K562 (cell line): ENCODE results near the gene PTP4A2. TPM values are rescaled to one million over a fixed set of nuclear protein-coding genes. Genes with fewer than 3 reads are reported as not detected.

ENCODE experiments used
- CBX2 ChIP-seq: fragments of 200-600 bp; sonication (generic); IDR thresholded peaks from one replicate; pipeline ENCODE4 v1.6.1; 2012; ENCODE audit warnings: mild to moderate bottlenecking, low read length, inconsistent platforms; ENCODE audit not compliant: insufficient read depth, poor library complexity, severe bottlenecking
- CCAR2 ChIP-seq: fragments of 200-400 bp; formaldehyde crosslinking; IDR thresholded peaks from 2 replicates; pipeline ENCODE4 v1.6.1; 2017; ENCODE audit warnings: mild to moderate bottlenecking, low read depth, low read length
- ETS1 ChIP-seq: conservative IDR thresholded peaks from 2 replicates; pipeline ENCODE4 v1.6.1; 2011; ENCODE audit warnings: low read depth, mild to moderate bottlenecking, low read length; ENCODE audit not compliant: control insufficient read depth
- ETS2 ChIP-seq: IDR thresholded peaks from 2 replicates; pipeline ENCODE4 v1.6.1; 2016; ENCODE audit warnings: borderline replicate concordance, missing genetic modification characterization, mild to moderate bottlenecking, moderate library complexity, missing compliant biosample characterization; ENCODE audit not compliant: poor library complexity, severe bottlenecking
- FOSL1 ChIP-seq: fragments of 200-800 bp; sonication (Bioruptor generic); conservative IDR thresholded peaks from 2 replicates; pipeline ENCODE4 v1.6.1; 2016; ENCODE audit warnings: missing genetic modification characterization, missing compliant biosample characterization
- FOXM1 ChIP-seq, 2 experiments: fragments of 450-650 bp in 1 of 2; sonication (generic) in 1 of 2; formaldehyde crosslinking in 1 of 2; IDR thresholded peaks; 2 replicates each; pipeline versions ENCODE4 v1.6.1 to v1.9.0; 2017 to 2022; ENCODE audit warnings: low read depth in 2 of 2, mild to moderate bottlenecking in 2 of 2, missing genetic modification reagents in 1 of 2, moderate library complexity in 1 of 2
- HMG20B ChIP-seq: fragments of 250-450 bp; sonication (Bioruptor Pico); IDR thresholded peaks from 2 replicates; pipeline ENCODE4 v1.5.0; 2021; ENCODE audit warnings: mild to moderate bottlenecking
- MED1 ChIP-seq: sonication (generic); formaldehyde crosslinking; IDR thresholded peaks from 2 replicates; pipeline ENCODE4 v1.8.1; 2023; ENCODE audit warnings: missing genetic modification reagents, borderline replicate concordance
- MIER1 ChIP-seq: fragments of 450-650 bp; IDR thresholded peaks from 2 replicates; pipeline ENCODE4 v1.6.1; 2016; ENCODE audit warnings: antibody characterized with exemption, mild to moderate bottlenecking, low read depth
- NEUROD1 ChIP-seq: fragments of 150-350 bp; IDR thresholded peaks from 2 replicates; pipeline ENCODE4 v1.6.1; 2014; ENCODE audit warnings: borderline replicate concordance, low read length, low read depth; ENCODE audit not compliant: partially characterized antibody
- NR0B1 ChIP-seq: fragments of 450-650 bp; IDR thresholded peaks from one replicate; pipeline ENCODE4 v1.6.1; 2018; ENCODE audit warnings: mild to moderate bottlenecking, moderate library complexity; ENCODE audit not compliant: partially characterized antibody
- PBX2 ChIP-seq, 2 experiments: IDR thresholded peaks in 1 of 2; conservative IDR thresholded peaks in 1 of 2; 2 replicates each; pipeline ENCODE4 v1.6.1; 2016; ENCODE audit warnings: low read depth in 2 of 2, mild to moderate bottlenecking in 1 of 2, missing compliant biosample characterization in 1 of 2, missing genetic modification characterization in 1 of 2, moderate library complexity in 1 of 2
- PML ChIP-seq: IDR thresholded peaks from 2 replicates; pipeline ENCODE4 v1.6.1; 2012; ENCODE audit warnings: low read length, inconsistent platforms
- PPARD ChIP-seq: fragments of 250-450 bp; sonication (Bioruptor Pico); IDR thresholded peaks from 2 replicates; pipeline ENCODE4 v1.8.0; 2022; ENCODE audit warnings: inconsistent platforms, mild to moderate bottlenecking, moderate library complexity
- SMAD4 ChIP-seq: fragments of 250-450 bp; sonication (Bioruptor Pico); conservative IDR thresholded peaks from 2 replicates; pipeline ENCODE4 v1.8.0; 2021; ENCODE audit warnings: inconsistent platforms, mild to moderate bottlenecking, moderate library complexity
- SOX6 ChIP-seq: fragments of 450-650 bp; IDR thresholded peaks from 2 replicates; pipeline ENCODE4 v1.6.1; 2014; ENCODE audit warnings: mild to moderate bottlenecking
- SP2 ChIP-seq: IDR thresholded peaks from 2 replicates; pipeline ENCODE4 v1.6.1; 2011; ENCODE audit warnings: mild to moderate bottlenecking, low read depth, low read length, moderate library complexity; ENCODE audit not compliant: poor library complexity, severe bottlenecking; ENCODE audit errors: extremely low read depth
- TBP ChIP-seq: optimal IDR thresholded peaks from 2 replicates; pipeline ENCODE3; 2011; ENCODE audit warnings: low read depth, low read length, improper control_type of control experiment
- ZNF384 ChIP-seq: IDR thresholded peaks from 2 replicates; pipeline ENCODE4 v1.6.1; 2012; ENCODE audit warnings: low read depth, low read length, improper control_type of control experiment
- ZNF644 ChIP-seq: fragments of 200-800 bp; sonication (Bioruptor generic); IDR thresholded peaks from 2 replicates; pipeline ENCODE4 v1.6.1; 2016; ENCODE audit warnings: low read depth, missing genetic modification characterization, missing compliant biosample characterization
- ZNF696 ChIP-seq: fragments of 250-450 bp; sonication (Bioruptor Pico); conservative IDR thresholded peaks from 2 replicates; pipeline ENCODE4 v1.4.0; 2020; ENCODE audit warnings: mild to moderate bottlenecking, moderate library complexity
- polyA plus RNA-seq, 8 experiments: library from polyadenylated mRNA; depleted of rRNA in 4 of 8; stranded (reverse) in 5 of 8; unstranded in 3 of 8; fragments of >200 nt; fragmentation: Nextera tagmentation in 2 of 8; fragmentation: Illumina TruSeq in 1 of 8; extraction: Ambion mirVana in 2 of 8; extraction: Trizol in 1 of 8; gene quantifications; 2 replicates each; pipeline versions ENCODE4 v1.2.1 to v1.2.3, GENCODE V29; 2011 to 2014; ENCODE audit warnings: inconsistent platforms in 1 of 8, missing spikeins in 1 of 8
- total RNA-seq, 7 experiments: library from RNA; depleted of rRNA in 6 of 7; stranded (reverse); fragments of >200 nt in 6 of 7; fragmentation: Illumina TruSeq in 2 of 7; extraction: Trizol in 2 of 7; gene quantifications; 2 replicates each; pipeline versions ENCODE4 v1.2.1 to v1.2.3, GENCODE V29; 2011 to 2021; ENCODE audit warnings: low replicate concordance in 1 of 7

Gene PTP4A2
- total and polyA plus RNA-seq, 9 of the 15 experiments (the other 6 are each of a cell fraction or from before 2014, with no cell fraction given) = 197 to 870 (median 480) TPM

GRCh38 chr1:31955917-31956736, 18.0 kb upstream of the PTP4A2 start (continued):
- TF ChIP-seq ETS2 (tag) = no peak
- no peak for TF ChIP-seq CBX2
- no peak for TF ChIP-seq NR0B1
- no peak for TF ChIP-seq PPARD
- no peak for TF ChIP-seq MIER1
- peak; percentile 84 for TF ChIP-seq SOX6
- 0 out of 2 replicates have a peak, but pooled peaks have one; percentile 36 for TF ChIP-seq ETS1
- peak; percentile 94 for TF ChIP-seq TBP
- no peak; the same call in 1 of the 2 replicates for TF ChIP-seq PML
- no peak for TF ChIP-seq CCAR2
- no peak for TF ChIP-seq FOXM1 (IDR thresholded peaks at IDR 0.05; ENCODE audit: low read depth)
- no peak for TF ChIP-seq FOXM1 (CRISPR knock-in tag; IDR thresholded peaks at IDR 0.05; ENCODE audit: low read depth)
- no peak; the same call in 1 of the 2 replicates for TF ChIP-seq ZNF644 (tag)
- no peak for TF ChIP-seq PBX2 (CRISPR knock-in tag; IDR thresholded peaks at IDR 0.05; ENCODE audit: low read depth)
- peak; percentile 75 for TF ChIP-seq PBX2 (tag; conservative IDR thresholded peaks at IDR 0.05; ENCODE audit: low read depth)
- TF ChIP-seq ZNF696 (CRISPR knock-in tag) = no peak
- TF ChIP-seq NEUROD1 = peak; percentile 83
- peak; percentile 56; the same call in 1 of the 2 replicates for TF ChIP-seq SMAD4 (CRISPR knock-in tag)
- TF ChIP-seq SP2 = no peak
- TF ChIP-seq MED1 (CRISPR knock-in tag) = no peak
- peak; percentile 15; the same call in 1 of the 2 replicates for TF ChIP-seq ZNF384
- no peak for TF ChIP-seq HMG20B (CRISPR knock-in tag)
- peak; percentile 98 for TF ChIP-seq FOSL1
